Naive thymus-derived CD8-positive, alpha-beta T cell (primary cell): ENCODE data around the gene CAMK1G. TPM values are rescaled to one million over a fixed set of nuclear protein-coding genes. Genes with fewer than 3 reads are reported as not detected.
A peak's percentile ranks its signal among the peaks of the same experiment; 100 is the strongest.

Experiments
- ATAC-seq, 2 donors: fragments of 150-1000 bp; cut with Tn5 transposase in 1 of 2; sonication (Bioruptor Pico), chemical (Tn5 transposase) in 1 of 2; 1 replicate in 1 of 2; 2 replicates in 1 of 2; pipeline ENCODE4 v1.10.0; 2021; ENCODE audit warnings: mild to moderate bottlenecking in 2 of 2, moderate library complexity in 2 of 2
- POLR2A ChIA-PET: fragments of 350-600 bp; sonication (Branson Sonifier 250); formaldehyde crosslinking; loops from one replicate; lab custom pipeline; 2021; ENCODE audit warnings: antibody characterized with exemption; lab: Charles Lee
- DNase-seq, 10 donors: peaks; one replicate each; pipeline versions ENCODE4 v3.0.0 to v3.0.0-alpha.2; 2020 to 2022
- H3K27ac Mint-ChIP-seq, 10 donors: one replicate each; pipeline ENCODE4 v1.8.0; 2020 to 2022; ENCODE audit warnings: mild to moderate bottlenecking in 10 of 10, mixed read lengths in 10 of 10, moderate library complexity in 4 of 10, inconsistent platforms in 1 of 10
- H3K27me3 Mint-ChIP-seq, 5 donors: one replicate each; pipeline ENCODE4 v1.8.0; 2021 to 2022; ENCODE audit warnings: mixed read lengths in 5 of 5
- H3K36me3 Mint-ChIP-seq, 3 donors: one replicate each; pipeline ENCODE4 v1.8.0; 2020 to 2022; ENCODE audit warnings: mixed read lengths in 3 of 3, mild to moderate bottlenecking in 2 of 3, inconsistent platforms in 1 of 3
- H3K4me1 Mint-ChIP-seq, 4 donors: one replicate each; pipeline ENCODE4 v1.8.0; 2021 to 2022; ENCODE audit warnings: mixed read lengths in 4 of 4
- H3K4me3 Mint-ChIP-seq, 10 donors: one replicate each; pipeline ENCODE4 v1.8.0; 2020 to 2022; ENCODE audit warnings: mild to moderate bottlenecking in 10 of 10, mixed read lengths in 10 of 10, moderate library complexity in 6 of 10, inconsistent platforms in 1 of 10
- H3K9me3 Mint-ChIP-seq, 9 donors: one replicate each; pipeline ENCODE4 v1.8.0; 2020 to 2022; ENCODE audit warnings: mixed read lengths in 9 of 9, mild to moderate bottlenecking in 3 of 9, inconsistent platforms in 1 of 9, moderate library complexity in 1 of 9
- polyA plus RNA-seq, 3 donors: library from polyadenylated mRNA; unstranded; fragments of 300-500 nt; fragmentation: Illumina TruSeq; gene quantifications; one replicate each; pipeline ENCODE4 v1.2.3, GENCODE V29; 2021
- total RNA-seq, 8 experiments: library from RNA in 2 of 8; stranded (reverse) in 2 of 8; gene quantifications; one replicate each; pipeline ENCODE4 v1.2.3 and lab custom pipeline; 2021 to 2026

CAMK1G gene
- total and polyA plus RNA-seq, 5 experiments from 2014 or later: not detected

DNA sequence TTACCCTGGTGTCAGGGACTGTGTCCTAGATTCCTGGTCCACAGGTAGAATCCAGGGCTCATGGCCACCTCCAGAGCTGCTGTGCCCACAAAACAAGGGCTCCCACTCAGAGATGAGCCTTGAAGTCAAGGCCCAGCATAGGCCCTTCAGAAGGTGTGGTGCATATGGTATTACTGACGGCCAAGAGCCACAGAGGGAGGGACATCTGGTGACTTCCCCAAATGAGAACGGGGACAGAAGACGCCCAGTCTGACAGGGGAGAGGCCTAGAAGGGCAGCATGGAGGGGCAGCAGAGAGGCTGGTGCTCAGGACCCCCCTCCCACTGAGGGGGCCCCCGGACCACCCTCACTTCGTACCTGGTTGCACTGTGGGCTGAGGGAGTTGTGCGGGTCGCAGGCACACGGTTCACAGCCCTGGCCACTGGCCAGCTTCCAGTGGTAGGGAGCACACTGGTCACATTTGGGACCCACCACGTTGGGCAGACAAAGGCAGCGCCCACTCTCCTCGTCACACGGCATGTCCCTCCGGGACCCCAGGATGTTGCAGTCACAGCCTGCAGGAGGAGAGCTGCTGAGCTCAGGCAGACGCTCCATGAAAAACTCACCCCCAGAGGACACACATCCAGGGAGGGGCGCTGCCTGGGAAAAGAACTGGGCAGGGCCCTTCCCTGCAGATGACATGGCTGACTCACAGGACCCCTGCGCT is 43.7 kb downstream of the CAMK1G start:
- no peak for ATAC-seq

DNA sequence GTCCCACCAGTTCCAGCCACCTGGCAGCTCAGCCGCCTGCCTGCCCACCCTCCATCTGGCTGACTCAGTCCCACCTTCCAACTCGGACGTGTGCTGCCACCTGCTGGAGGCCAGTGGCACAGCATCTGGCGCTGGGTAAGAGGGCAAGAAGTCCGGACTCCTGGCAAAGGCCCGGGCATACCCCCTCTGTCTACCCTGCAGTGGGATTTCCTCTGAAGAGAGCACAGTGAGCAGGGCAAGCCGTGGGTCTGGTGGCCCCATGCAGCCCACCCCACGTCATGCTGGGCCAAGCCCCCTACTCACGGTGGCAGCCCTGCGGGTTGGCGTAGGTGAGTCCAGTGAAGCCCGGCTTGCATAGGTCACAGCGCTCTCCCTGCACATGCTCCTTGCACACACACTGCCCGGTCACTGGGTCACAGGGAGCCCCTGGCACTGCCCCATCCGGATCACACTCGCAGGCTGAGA is 44.2 kb downstream of the CAMK1G start:
- peak; percentile 73 to 85 for ATAC-seq
- peaks cover 0 to 7% (median 3%) of the 10 kb centered on the region in 4 donors for H3K4me1 Mint-ChIP-seq
- H3K36me3 Mint-ChIP-seq: no peaks in the 10 kb centered on the region
- peak overlapping the region in 1 of 10 donors; percentile 53 for H3K27ac Mint-ChIP-seq
- H3K9me3 Mint-ChIP-seq: no peaks in the 10 kb centered on the region
- no peak overlapping the region for H3K4me3 Mint-ChIP-seq
- peaks cover 0 to 2% (median 0%) of the 10 kb centered on the region in 5 donors for H3K27me3 Mint-ChIP-seq
- DNase-seq: peak; percentile 46 to 84 (median 66)
- POLR2A ChIA-PET: no interaction called here

More for the DNA sequence above, 43.7 kb downstream of the CAMK1G start:
- Mint-ChIP-seq H3K27ac (peak overlapping the region in 3 of 10 donors; percentile 14 to 53 (median 29)), H3K9me3 (no peaks in the 10 kb centered on the region), H3K4me3 (no peak overlapping the region), H3K27me3 (peaks cover 0 to 2% (median 0%) of the 10 kb centered on the region in 5 donors), H3K4me1 (peaks cover 0 to 7% (median 3%) of the 10 kb centered on the region in 4 donors), H3K36me3 (no peaks in the 10 kb centered on the region)
- no peak for DNase-seq
- POLR2A ChIA-PET: no interaction called here

DNA sequence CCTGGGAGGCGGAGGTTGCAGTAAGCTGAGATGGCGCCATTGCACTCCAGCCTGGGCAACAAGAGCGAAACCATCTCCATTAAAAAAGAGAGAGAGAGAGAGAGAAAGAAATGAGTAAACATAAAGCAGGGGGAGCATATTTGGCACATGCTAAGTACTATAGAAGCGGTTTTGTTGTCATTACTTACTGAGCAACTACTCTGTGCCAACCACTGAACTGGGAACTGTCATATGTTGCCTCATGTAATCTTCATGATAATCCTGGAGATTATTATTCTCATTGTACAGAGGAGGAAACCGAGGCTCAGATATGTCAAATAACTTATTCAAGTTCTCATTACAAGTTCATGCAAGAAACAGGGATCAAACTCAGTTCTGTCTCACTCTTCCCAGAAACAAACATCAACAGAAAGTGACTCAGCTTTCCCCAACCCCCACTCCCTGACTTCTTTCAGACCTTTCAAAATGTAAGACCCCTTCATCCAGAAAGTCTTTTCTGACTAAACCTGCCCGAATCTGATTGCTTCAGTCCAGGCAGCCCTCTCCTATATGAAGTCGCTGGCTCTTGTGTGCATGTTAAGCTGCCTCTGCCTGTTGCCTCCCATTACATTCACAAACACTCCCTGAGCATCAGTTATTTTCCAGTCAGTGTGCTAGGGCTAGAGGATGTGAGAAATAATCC is 45.2 kb downstream of the CAMK1G start:
- Mint-ChIP-seq H3K4me1 (peaks cover 0 to 7% (median 3%) of the 10 kb centered on the region in 4 donors), H3K36me3 (no peaks in the 10 kb centered on the region), H3K27ac (no peak overlapping the region), H3K27me3 (peaks cover 0 to 2% (median 0%) of the 10 kb centered on the region in 5 donors), H3K4me3 (no peak overlapping the region), H3K9me3 (no peaks in the 10 kb centered on the region)
- DNase-seq (peak in 1 of 10 donors; percentile 26), ATAC-seq (no peak)
- POLR2A ChIA-PET: no interaction called here

DNA sequence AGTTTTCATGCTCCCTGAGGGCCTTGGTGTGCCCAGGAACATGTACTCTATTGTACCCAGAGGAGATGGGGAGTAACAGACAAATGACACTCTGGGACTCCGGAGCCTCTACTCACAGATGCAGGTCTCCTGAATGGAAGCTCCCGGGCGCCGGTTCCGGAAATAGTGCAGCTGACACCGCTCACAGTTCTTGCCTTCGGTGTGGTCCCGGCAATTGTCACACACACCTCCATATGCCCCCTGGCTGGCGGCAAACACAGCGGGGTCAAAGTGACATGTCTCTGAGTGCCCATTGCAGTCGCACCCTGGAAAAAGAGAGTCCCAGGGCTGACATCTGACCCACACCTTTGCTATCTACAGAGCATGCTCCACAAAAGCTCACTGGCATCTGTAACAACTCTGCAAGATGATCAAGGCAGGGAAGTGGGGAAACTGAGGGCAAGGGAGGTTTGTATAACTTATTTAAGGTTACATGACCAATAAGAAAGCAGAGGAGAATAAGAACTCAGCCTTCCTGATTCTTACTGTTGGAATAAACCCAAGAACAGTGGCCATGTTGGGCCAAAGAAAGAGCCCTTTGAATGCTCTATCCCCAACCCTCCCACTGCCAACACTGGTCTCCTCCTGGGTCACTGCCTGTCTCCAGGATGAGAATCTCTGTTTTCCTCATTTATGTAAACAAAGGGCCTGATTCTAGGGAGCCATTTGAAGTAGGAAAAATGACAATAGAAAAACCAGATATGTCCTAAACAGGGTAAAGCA is 46.3 kb downstream of the CAMK1G start:
- Mint-ChIP-seq H3K4me1 (peaks cover 1 to 3% (median 3%) of the 10 kb centered on the region in 4 donors), H3K27me3 (peaks cover 0 to 2% (median 0%) of the 10 kb centered on the region in 5 donors), H3K36me3 (no peaks in the 10 kb centered on the region), H3K27ac (peak overlapping the region in 1 of 10 donors; percentile 21), H3K4me3 (no peak overlapping the region), H3K9me3 (no peaks in the 10 kb centered on the region)
- ATAC-seq (no peak), DNase-seq (peak in 1 of 10 donors; percentile 23)
- POLR2A ChIA-PET: no interaction called here

DNA sequence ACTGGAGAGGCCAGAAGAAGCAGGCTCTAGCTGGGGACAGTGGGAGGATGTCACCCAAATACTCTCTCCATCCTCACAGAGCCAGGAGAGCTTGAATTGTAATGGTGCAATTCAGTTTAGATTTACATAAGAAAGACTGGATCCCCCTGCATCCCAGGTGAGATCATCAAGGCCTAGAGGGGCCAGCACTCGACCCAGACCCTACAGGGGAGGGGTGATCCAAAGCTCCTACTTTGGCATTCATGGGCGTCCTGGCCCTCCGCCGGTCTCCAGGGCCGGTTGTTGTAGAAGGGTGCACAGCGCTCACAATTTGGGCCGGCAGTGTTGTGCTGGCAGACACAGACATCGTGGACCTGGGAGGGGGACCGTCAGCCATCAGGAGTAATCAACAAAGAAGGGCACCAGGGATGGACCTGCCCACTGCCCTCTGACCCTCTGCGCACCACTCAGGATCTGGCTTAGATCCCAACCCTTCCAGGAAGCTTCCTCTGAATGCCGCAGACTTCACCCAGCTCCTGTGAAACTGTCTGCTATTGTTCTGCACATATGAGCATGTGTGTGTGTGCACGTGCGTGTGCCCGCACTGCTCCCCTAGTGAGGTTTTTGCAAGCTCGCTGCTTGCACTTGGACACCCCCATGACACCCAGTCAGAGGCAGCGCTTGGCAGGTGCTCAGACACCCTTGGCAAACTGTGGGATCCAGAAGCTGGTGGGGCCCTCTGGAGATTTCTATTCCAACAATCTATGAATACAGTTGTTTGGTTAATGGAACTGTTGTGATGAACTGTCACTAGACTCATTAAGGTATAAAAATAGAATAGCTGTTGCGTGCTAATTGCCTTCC is 47.1 kb downstream of the CAMK1G start:
- Mint-ChIP-seq H3K36me3 (no peaks in the 10 kb centered on the region), H3K27me3 (peaks cover 0 to 2% (median 0%) of the 10 kb centered on the region in 5 donors), H3K4me3 (no peak overlapping the region), H3K27ac (no peak overlapping the region), H3K9me3 (no peaks in the 10 kb centered on the region), H3K4me1 (peaks cover 3 to 6% (median 4%) of the 10 kb centered on the region in 4 donors)
- DNase-seq: peak in 1 of 10 donors; percentile 21
- POLR2A ChIA-PET: no interaction called here
- no peak for ATAC-seq

DNA sequence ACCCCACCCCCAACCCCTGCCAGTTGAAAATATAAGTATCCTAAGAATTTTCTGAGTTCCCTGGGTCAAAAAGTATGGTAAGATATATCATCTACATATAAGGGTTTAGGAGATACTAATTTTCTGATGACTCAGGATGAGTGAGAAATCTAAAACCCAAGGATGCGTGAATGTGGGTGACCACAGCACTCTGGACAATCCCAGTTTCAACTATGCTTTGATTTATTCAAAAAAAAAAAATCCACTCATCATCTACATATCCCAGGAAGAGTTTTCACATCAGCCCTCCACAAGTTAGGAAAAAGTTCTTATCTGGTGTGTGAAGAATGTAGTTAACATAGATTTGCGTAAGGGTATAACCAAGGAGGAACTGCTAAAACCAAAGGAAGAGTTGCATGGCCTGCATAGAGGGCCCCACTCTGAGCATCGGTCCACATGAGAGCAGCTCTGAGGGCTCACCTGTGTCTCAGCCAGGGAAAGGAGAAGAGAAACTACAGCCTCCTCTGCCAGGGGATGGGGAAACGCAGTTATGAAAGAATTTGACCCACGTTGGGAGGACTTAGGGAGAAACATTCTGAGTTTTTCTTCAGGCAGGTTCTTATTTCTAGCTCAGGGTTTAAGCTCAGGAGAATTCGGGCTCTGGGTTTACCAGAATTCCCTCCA is 50.0 kb downstream of the CAMK1G start:
- H3K4me3 Mint-ChIP-seq: no peak overlapping the region
- no peak for DNase-seq
- no peaks in the 10 kb centered on the region for H3K27me3 Mint-ChIP-seq
- no peaks in the 10 kb centered on the region for H3K36me3 Mint-ChIP-seq
- no peak for ATAC-seq
- peaks cover 0 to 6% (median 2%) of the 10 kb centered on the region in 4 donors for H3K4me1 Mint-ChIP-seq
- POLR2A ChIA-PET: no interaction called here
- H3K9me3 Mint-ChIP-seq: no peaks in the 10 kb centered on the region
- H3K27ac Mint-ChIP-seq: no peak overlapping the region

DNA sequence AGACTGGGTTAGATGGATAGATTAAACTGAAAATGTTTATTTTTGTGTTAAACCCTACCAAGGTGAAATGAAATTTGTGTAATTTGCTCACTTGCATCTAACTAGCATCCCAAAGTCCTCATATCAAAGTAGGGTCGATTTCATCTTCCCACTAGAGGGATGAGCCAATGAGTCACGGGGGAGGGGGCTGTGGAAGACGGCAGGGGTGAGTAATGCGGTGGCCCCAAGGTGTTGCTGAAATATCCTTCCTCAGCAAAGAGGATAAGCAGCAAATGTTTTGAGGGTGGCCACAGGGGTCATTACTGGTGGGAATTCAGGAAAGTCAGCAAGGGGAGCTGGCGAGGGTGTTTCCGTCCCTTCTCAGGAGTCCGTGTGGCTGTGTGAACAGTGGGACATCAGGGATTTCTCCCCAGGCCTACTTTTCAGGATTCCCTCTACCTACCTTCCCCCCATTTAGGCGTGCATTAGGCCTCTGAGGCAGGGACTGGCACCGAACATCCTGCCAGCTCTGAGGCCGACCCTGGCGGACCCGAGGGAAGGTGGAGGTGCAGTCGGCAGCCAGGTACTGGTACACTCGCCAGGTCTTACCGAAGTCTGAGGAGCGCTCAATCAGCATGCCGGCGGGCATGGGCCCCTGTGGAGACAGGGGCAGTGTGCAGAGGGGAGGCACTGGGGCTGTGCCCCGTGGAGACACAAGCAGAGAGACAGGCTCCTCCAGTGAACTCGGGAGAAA is 50.7 kb downstream of the CAMK1G start:
- DNase-seq (peak in 1 of 10 donors; percentile 4), ATAC-seq (no peak)
- peaks cover 0 to 6% (median 2%) of the 10 kb centered on the region in 4 donors for H3K4me1 Mint-ChIP-seq
- POLR2A ChIA-PET: no interaction called here
- no peak overlapping the region for H3K4me3 Mint-ChIP-seq
- H3K9me3 Mint-ChIP-seq: no peaks in the 10 kb centered on the region
- no peaks in the 10 kb centered on the region for H3K27me3 Mint-ChIP-seq
- peak overlapping the region in 2 of 10 donors; percentile 2 to 50 for H3K27ac Mint-ChIP-seq
- H3K36me3 Mint-ChIP-seq: no peaks in the 10 kb centered on the region

DNA sequence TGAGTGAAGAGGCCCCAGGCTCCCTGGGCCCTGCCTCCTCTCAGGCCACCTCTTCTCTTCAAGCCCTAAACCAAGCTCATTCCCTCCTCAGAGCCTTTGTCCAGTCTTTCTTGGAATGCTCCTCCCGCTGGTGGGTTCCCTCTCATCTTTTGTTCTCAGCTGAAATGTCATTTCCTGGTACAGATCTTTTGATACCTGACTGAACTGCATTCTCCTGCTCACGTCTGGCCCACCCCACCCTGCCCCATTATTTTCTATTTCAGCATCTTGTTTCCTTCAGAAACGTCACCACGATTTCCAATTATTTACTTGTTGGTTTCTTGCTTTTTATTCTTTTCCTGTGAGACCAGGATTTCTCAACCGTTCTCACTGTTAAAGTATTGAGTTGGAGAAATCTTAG is 52.3 kb downstream of the CAMK1G start:
- no peak for DNase-seq
- no peaks in the 10 kb centered on the region for H3K9me3 Mint-ChIP-seq
- peaks cover 0 to 6% (median 2%) of the 10 kb centered on the region in 4 donors for H3K4me1 Mint-ChIP-seq
- ATAC-seq: no peak
- H3K27ac Mint-ChIP-seq: peak overlapping the region in 2 of 10 donors; percentile 17 to 68
- H3K36me3 Mint-ChIP-seq: no peaks in the 10 kb centered on the region
- no peak overlapping the region for H3K4me3 Mint-ChIP-seq
- peaks cover 0 to 3% (median 0%) of the 10 kb centered on the region in 5 donors for H3K27me3 Mint-ChIP-seq
- POLR2A ChIA-PET: no interaction called here

DNA sequence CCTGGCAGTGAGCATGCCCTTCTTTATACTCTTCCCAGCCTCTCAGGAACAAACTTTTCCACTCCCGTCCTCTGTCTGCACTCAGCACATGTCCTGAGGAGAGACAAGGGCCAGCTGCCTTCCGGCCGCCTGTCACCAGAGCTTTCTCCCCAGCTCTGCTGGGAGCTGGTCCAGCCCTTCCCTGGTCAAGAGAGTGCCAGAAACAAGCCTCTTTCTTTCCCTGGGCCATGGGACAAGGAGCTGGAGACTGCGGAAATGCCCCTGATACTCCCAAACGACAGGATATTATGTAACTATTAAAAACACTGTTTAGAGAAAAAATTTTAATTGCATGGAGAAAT is 58.3 kb downstream of the CAMK1G start:
- Mint-ChIP-seq H3K27ac (peak overlapping the region in 1 of 10 donors; percentile 68), H3K9me3 (no peaks in the 10 kb centered on the region), H3K4me3 (no peak overlapping the region), H3K4me1 (no peaks in the 10 kb centered on the region), H3K27me3 (peaks cover 0 to 6% (median 0%) of the 10 kb centered on the region in 5 donors), H3K36me3 (peaks cover 0 to 2% (median 0%) of the 10 kb centered on the region in 3 donors)
- no peak for ATAC-seq
- no peak for DNase-seq
- POLR2A ChIA-PET: no interaction called here

DNA sequence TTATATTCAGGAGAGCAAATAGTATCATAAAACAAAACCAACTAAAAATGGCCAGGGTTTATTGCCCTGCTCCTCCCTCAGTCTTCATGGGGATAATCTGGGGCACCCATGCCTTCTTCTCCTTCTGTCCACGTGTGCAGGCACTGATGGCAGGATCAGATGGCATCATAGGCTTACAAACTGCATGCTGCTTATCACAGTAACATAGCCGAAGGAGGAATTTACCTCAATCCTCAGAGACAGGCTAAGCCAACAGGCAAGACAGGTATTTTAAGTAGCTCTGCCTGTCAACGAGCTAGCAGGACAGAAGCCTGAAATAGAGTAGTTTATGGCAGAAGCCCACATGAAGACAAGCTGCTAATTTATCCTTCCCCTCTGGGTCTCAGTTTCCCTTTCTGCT is 59.3 kb downstream of the CAMK1G start:
- H3K36me3 Mint-ChIP-seq: peaks cover 0 to 2% (median 0%) of the 10 kb centered on the region in 3 donors

More for the DNA sequence above, 59.3 kb downstream of the CAMK1G start:
- POLR2A ChIA-PET: no interaction called here
- H3K9me3 Mint-ChIP-seq: no peaks in the 10 kb centered on the region
- H3K27me3 Mint-ChIP-seq: peaks cover 0 to 7% (median 0%) of the 10 kb centered on the region in 5 donors
- H3K4me3 Mint-ChIP-seq: no peak overlapping the region
- no peak overlapping the region for H3K27ac Mint-ChIP-seq
- DNase-seq (no peak), ATAC-seq (no peak)
- H3K4me1 Mint-ChIP-seq: no peaks in the 10 kb centered on the region
